Measurements from ENCODE around the gene EIPR1.

DNA sequence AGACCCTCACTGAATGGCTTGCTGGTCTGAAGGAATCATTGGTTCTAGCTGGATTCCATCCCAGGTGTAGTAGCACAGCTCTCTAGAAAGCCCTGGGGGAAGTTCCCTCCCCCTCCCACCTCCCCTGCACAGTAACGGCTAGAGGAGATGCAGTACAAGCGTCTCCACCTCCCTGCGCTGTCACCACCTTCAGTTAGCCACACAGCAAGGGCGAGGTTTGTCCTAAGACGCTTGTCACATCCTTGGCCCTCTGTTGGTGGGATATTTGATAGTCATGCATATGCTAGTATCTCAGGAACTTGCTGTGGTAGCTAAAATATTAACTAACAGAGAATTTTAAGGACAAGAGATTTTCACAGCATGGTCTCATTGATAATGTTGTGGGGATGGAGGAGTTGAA, 21.2 kb upstream of the EIPR1 start:
- TF ChIP-seq EZH2 (IDR thresholded peaks at IDR 0.05) (no peak), FOXP2 (optimal IDR thresholded peaks at IDR 0.05; ENCODE audit: control extremely low read depth, extremely low read length, insufficient read depth) (no peak)

All from SK-N-MC (cell line).